Stimulated activated CD8-positive, alpha-beta memory T cell treated with anti-CD3 and anti-CD28 coated beads, Interleukin-4, amount 100 ng/mL, for 1 hour (primary cell): ENCODE data around the gene CCDC71.

ENCODE experiments used
- DNase-seq, 2 donors: peaks; one replicate each; pipeline ENCODE4 v3.0.0-alpha.2; 2020; ENCODE audit warnings: low read depth in 2 of 2, low spot score in 1 of 2

Gene CCDC71

GRCh38 chr3:49171119-49171774 lies 5.1 kb upstream of the CCDC71 start, which contains the start of gene KLHDC8B:
Gene KLHDC8B, plus strand, starts transcription at chr3:49171598. Its CDS starts 1,172 bp downstream, at chr3:49172770.
- DNase-seq, result peak; percentile 56 to 58

- DNase-seq, result no peak
Measured at GRCh38 chr3:49170744-49171118, 4.6 kb upstream of the CCDC71 start.

GRCh38 chr3:49166752-49167556 lies 823 bp upstream of the CCDC71 start:
- DNase-seq, result no peak

GRCh38 chr3:49164983-49165720 lies 979 bp downstream of the CCDC71 start:
- no peak for DNase-seq

GRCh38 chr3:49163609-49164008 lies 2.5 kb downstream of the CCDC71 start:
- DNase-seq, result no peak

- DNase-seq, result no peak
Measured at GRCh38 chr3:49162751-49163419, 3.2 kb downstream of the CCDC71 start.

GRCh38 chr3:49161808-49162530 lies 4.2 kb downstream of the CCDC71 start:
- DNase-seq, result no peak

- DNase-seq, result no peak
Measured at GRCh38 chr3:49161197-49161596, 4.9 kb downstream of the CCDC71 start.

GRCh38 chr3:49158792-49159191 lies 7.3 kb downstream of the CCDC71 start:
- DNase-seq, result no peak

- peak; percentile 20 to 25 for DNase-seq
Measured at GRCh38 chr3:49158103-49158709, 7.9 kb downstream of the CCDC71 start.

GRCh38 chr3:49157289-49157688 lies 8.8 kb downstream of the CCDC71 start:
- DNase-seq, result no peak

- no peak for DNase-seq
Measured at GRCh38 chr3:49153349-49153912, 12.7 kb downstream of the CCDC71 start.

- DNase-seq, result no peak
Measured at GRCh38 chr3:49151610-49152009, 14.5 kb downstream of the CCDC71 start.

- no peak for DNase-seq
Measured at GRCh38 chr3:49148159-49148558, 18.0 kb downstream of the CCDC71 start.

- DNase-seq, result no peak
Measured at GRCh38 chr3:49140080-49140479, 26.1 kb downstream of the CCDC71 start.

GRCh38 chr3:49135499-49135898 lies 30.6 kb downstream of the CCDC71 start:
- no peak for DNase-seq

- no peak for DNase-seq
Measured at GRCh38 chr3:49134471-49135265, 31.5 kb downstream of the CCDC71 start.

- no peak for DNase-seq
Measured at GRCh38 chr3:49133226-49133951, 32.7 kb downstream of the CCDC71 start.
